Hepatocyte (in vitro differentiated cells): ENCODE results near the gene GHITM.
"Not testable (repeated sequence)": the region's sequence is repeated elsewhere in the genome, so short reads cannot be mapped to it uniquely, and the experiment has no call there.

Source experiments
- EZH2 ChIP-seq: fragments of 200-600 bp; sonication (generic); IDR thresholded peaks from 2 replicates; pipeline ENCODE4 v1.6.1; 2016; ENCODE audit warnings: antibody characterized with exemption, mild to moderate bottlenecking, borderline replicate concordance
- TF ChIP-seq, protein P1 (sequence below): fragments of 200-600 bp; sonication (generic); IDR thresholded peaks from 2 replicates; pipeline ENCODE4 v1.5.1; 2016; ENCODE audit warnings: antibody characterized with exemption, mild to moderate bottlenecking; ENCODE audit not compliant: poor library complexity

DNA sequence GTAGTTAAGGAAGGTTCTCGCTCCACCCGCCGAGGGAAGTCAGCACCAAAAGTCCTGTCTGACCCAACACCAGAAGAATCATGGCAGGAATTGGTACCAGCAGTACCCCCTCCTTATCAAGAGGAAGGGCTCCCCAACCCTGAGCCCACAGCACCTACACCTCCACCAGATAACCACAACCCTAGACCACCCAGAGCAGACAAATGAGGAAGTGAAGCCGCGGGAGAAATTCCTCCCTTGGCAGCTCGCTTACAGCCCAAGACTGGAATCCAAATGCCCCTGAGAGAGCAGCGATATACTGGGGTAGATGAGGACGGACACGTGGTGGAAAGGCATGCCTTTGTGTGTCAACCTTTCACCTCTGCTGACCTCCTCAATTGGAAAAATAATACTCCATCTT lies 29.5 kb upstream of the GHITM start:
- TF ChIP-seq, protein P1, sequence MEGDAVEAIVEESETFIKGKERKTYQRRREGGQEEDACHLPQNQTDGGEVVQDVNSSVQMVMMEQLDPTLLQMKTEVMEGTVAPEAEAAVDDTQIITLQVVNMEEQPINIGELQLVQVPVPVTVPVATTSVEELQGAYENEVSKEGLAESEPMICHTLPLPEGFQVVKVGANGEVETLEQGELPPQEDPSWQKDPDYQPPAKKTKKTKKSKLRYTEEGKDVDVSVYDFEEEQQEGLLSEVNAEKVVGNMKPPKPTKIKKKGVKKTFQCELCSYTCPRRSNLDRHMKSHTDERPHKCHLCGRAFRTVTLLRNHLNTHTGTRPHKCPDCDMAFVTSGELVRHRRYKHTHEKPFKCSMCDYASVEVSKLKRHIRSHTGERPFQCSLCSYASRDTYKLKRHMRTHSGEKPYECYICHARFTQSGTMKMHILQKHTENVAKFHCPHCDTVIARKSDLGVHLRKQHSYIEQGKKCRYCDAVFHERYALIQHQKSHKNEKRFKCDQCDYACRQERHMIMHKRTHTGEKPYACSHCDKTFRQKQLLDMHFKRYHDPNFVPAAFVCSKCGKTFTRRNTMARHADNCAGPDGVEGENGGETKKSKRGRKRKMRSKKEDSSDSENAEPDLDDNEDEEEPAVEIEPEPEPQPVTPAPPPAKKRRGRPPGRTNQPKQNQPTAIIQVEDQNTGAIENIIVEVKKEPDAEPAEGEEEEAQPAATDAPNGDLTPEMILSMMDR: not testable (repeated sequence)
- not testable (repeated sequence) for TF ChIP-seq EZH2
